HFFc6 (cell line): Measurements from ENCODE around the gene AFAP1. TPM values are rescaled to one million over a fixed set of nuclear protein-coding genes. Genes with fewer than 3 reads are reported as not detected.

ENCODE experiments used
- DNase-seq: peaks from one replicate; pipeline ENCODE4 v3.0.0-alpha.2; 2018
- H3K27ac Mint-ChIP-seq: 2 replicates; pipeline ENCODE4 v1.8.0; 2020; ENCODE audit warnings: mild to moderate bottlenecking, mixed read lengths
- H3K27me3 Mint-ChIP-seq: 2 replicates; pipeline ENCODE4 v1.8.0; 2021; ENCODE audit warnings: mild to moderate bottlenecking, moderate library complexity, mixed read lengths; ENCODE audit not compliant: insufficient read depth
- H3K36me3 Mint-ChIP-seq: 2 replicates; pipeline ENCODE4 v1.8.0; 2021; ENCODE audit warnings: low read depth, mixed read lengths
- H3K4me1 Mint-ChIP-seq: 2 replicates; pipeline ENCODE4 v1.8.0; 2020; ENCODE audit warnings: low read depth, mixed read lengths
- H3K4me3 Mint-ChIP-seq: 2 replicates; pipeline ENCODE4 v1.8.0; 2020; ENCODE audit warnings: mild to moderate bottlenecking, moderate library complexity, mixed read lengths
- H3K9me3 Mint-ChIP-seq: 2 replicates; pipeline ENCODE4 v1.8.0; 2020; ENCODE audit warnings: mild to moderate bottlenecking, mixed read lengths
- CTCF ChIP-seq: fragments of 200-600 bp; sonication (generic); IDR thresholded peaks from 2 replicates; pipeline ENCODE4 v1.5.0; 2021; ENCODE audit warnings: antibody characterized with exemption, mild to moderate bottlenecking
- total RNA-seq, 6 experiments: library from RNA; stranded (reverse); fragmentation: NEBNext Ultra II Directional; extraction: Animal tissue kit (Norgen Biotek cat#: 25700); gene quantifications; 2 replicates in 1 of 6; 3 replicates in 5 of 6; pipeline ENCODE4 v1.2.3, GENCODE V29; 2021

The AFAP1 gene
- total RNA-seq, 6 experiments from 2014 or later = 99.7 to 116 (median 107) TPM

GRCh38 chr4:7799736-7800135 lies 139.9 kb downstream of the AFAP1 start:
- H3K27me3 Mint-ChIP-seq = peaks cover 20% of the 10 kb centered on the region
- H3K36me3 Mint-ChIP-seq = peaks cover 54% of the 10 kb centered on the region
- no peak for DNase-seq
- H3K4me3 Mint-ChIP-seq = peak overlapping the region; percentile 6; the same call in 1 of the 2 replicates
- peaks cover 33% of the 10 kb centered on the region for H3K4me1 Mint-ChIP-seq
- peaks cover 13% of the 10 kb centered on the region; the same call in 1 of the 2 replicates for H3K9me3 Mint-ChIP-seq
- H3K27ac Mint-ChIP-seq = peak overlapping the region; percentile 51
- TF ChIP-seq CTCF = no peak

- peaks cover 20% of the 10 kb centered on the region for H3K27me3 Mint-ChIP-seq
- no peak for DNase-seq
- no peak for TF ChIP-seq CTCF
- peaks cover 13% of the 10 kb centered on the region; the same call in 1 of the 2 replicates for H3K9me3 Mint-ChIP-seq
- H3K4me1 Mint-ChIP-seq = peaks cover 28% of the 10 kb centered on the region
- peak overlapping the region; percentile 41; the same call in 1 of the 2 replicates for H3K4me3 Mint-ChIP-seq
- peaks cover 52% of the 10 kb centered on the region for H3K36me3 Mint-ChIP-seq
- H3K27ac Mint-ChIP-seq = no peak overlapping the region
Observed at GRCh38 chr4:7799306-7799705, 140.4 kb downstream of the AFAP1 start.

GRCh38 chr4:7798178-7798995 lies 141.3 kb downstream of the AFAP1 start:
- peak; percentile 6 for DNase-seq
- peak; percentile 30; the same call in 1 of the 2 replicates for TF ChIP-seq CTCF
- H3K36me3 Mint-ChIP-seq = peaks cover 52% of the 10 kb centered on the region
- peaks cover 13% of the 10 kb centered on the region; the same call in 1 of the 2 replicates for H3K9me3 Mint-ChIP-seq
- H3K27ac Mint-ChIP-seq = peak overlapping the region; percentile 46
- H3K4me1 Mint-ChIP-seq = peaks cover 21% of the 10 kb centered on the region
- H3K4me3 Mint-ChIP-seq = no peak overlapping the region; the same call in 1 of the 2 replicates
- peaks cover 18% of the 10 kb centered on the region for H3K27me3 Mint-ChIP-seq

- Mint-ChIP-seq H3K27me3 (peaks cover 18% of the 10 kb centered on the region), H3K36me3 (peaks cover 59% of the 10 kb centered on the region), H3K4me1 (peaks cover 12% of the 10 kb centered on the region), H3K4me3 (no peak overlapping the region), H3K9me3 (peaks cover 13% of the 10 kb centered on the region; the same call in 1 of the 2 replicates), H3K27ac (no peak overlapping the region)
- no peak for DNase-seq
- no peak for TF ChIP-seq CTCF
Observed at GRCh38 chr4:7797330-7797729, 142.3 kb downstream of the AFAP1 start.

GRCh38 chr4:7795983-7796382 lies 143.7 kb downstream of the AFAP1 start:
- TF ChIP-seq CTCF = no peak
- peaks cover 13% of the 10 kb centered on the region; the same call in 1 of the 2 replicates for H3K9me3 Mint-ChIP-seq
- no peaks in the 10 kb centered on the region for H3K4me1 Mint-ChIP-seq
- DNase-seq = no peak
- no peak overlapping the region for H3K4me3 Mint-ChIP-seq
- H3K27ac Mint-ChIP-seq = no peak overlapping the region
- peaks cover 13% of the 10 kb centered on the region for H3K27me3 Mint-ChIP-seq
- H3K36me3 Mint-ChIP-seq = peaks cover 67% of the 10 kb centered on the region
